ENCODE measurements around the gene MFSD11. TPM values are rescaled to one million over a fixed set of nuclear protein-coding genes. Genes with fewer than 3 reads are reported as not detected.
"Not testable (repeated sequence)": the region's sequence is repeated elsewhere in the genome, so short reads cannot be mapped to it uniquely, and the experiment has no call there.

MFSD11 gene
- polyA plus RNA-seq, 12 donors = 18.5 to 50.7 (median 38.0) TPM; not detected in 1

DNA sequence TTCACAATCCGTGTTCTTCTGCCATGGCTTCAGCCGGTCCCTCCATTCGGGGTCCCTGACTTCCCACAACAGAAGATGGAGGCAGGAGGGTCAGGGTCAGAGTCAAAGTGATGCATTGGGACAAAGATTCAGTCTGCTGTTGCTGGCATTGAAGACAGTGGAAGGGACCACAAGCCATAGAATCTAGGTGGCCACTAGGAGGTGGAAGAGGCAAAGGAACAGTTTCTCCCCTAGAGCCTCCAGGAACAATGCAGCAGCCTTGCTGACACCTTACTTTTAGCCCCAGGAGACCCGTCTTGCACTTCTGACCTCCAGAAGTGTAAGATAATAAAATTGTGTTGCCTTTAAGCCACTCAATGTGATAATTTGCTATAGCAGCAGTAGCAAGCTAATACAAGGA lies 55.9 kb downstream of the MFSD11 start:
- no peak for DNase-seq

DNA sequence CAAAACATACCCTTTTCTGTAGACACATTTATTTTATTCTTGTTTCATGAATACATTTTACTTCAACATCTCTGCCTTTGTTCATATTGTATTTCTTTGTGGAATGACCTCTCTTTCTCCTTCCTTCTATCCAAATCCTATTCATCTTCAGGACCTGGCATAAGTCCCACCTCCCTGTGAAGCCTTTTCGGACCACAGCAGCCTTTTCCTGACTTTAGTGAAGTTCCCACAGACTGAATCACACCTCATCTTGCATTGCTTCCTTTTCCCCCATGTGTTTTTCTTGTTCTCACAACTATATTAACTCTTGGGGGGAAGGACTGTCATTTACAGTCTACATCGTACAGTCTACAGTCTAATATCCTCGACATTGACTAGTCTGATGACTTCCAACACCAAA lies 58.2 kb downstream of the MFSD11 start:
- DNase-seq = no peak

DNA sequence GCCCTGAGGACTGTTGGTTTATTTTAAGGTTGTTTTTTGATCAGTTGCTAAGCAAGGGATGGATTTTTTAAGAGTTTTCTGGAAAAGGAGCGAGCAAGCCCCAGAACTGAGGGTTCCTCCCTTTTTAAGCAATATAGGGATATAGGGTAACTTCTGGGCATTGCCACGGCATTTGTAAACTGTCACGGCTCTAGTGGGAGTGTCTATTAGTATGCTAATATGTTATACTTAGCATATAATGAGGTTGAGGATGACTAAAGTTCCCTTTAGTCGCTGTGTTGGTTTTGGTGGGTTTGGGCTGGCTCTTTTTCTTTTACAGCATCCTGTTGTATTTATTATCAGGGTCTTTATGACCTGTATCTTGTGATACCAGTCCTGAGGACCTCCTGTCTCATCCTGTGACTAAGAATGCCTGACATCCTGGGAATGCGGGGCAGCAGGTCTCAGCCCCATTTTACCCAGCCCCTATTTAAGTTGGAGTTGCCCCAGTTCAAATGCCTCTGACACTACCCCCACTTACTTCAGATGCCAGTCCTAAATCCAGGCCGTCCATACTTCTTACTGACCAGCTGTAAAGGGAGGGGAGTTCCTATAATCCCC lies 59.4 kb downstream of the MFSD11 start:
- DNase-seq = no peak

DNA sequence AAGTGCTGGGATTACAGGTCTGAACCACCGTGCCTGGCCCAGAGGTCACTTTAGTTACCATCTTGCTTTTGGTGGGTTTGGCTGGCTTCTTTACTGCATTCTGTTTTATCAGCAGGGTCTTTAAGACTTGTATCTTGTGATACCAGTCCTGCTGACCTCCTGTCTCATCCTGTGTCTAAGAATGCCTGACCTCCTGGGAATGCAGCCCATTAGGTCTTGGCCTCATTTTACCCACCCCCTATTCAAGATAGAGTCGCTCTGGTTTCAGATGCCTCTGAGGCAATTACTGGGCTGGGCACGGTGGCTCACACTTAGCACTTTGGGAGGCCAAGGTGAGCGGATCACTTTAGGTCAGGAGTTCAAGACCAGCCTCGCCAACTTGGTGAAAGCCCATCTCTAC lies 63.8 kb downstream of the MFSD11 start:
- no peak for DNase-seq

DNA sequence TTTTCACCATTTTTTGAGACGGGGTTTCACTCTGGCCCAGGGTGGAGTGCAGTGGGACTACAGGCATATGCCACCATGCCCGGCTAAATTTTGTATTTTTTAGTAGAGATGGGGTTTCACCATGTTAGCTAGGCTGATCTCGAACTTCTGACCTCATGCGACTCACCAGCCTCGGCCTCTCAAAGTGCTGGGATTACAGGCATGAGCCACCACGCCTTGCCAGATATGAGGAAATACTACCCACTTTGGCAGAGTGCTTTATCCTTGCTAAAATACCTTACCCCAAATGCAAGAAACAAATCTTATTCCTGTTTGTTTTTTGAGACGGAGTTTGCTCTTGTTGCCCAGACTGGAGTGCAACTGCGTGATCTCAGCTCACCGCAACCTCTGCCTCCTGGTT lies 67.4 kb downstream of the MFSD11 start:
- no peak for DNase-seq

DNA sequence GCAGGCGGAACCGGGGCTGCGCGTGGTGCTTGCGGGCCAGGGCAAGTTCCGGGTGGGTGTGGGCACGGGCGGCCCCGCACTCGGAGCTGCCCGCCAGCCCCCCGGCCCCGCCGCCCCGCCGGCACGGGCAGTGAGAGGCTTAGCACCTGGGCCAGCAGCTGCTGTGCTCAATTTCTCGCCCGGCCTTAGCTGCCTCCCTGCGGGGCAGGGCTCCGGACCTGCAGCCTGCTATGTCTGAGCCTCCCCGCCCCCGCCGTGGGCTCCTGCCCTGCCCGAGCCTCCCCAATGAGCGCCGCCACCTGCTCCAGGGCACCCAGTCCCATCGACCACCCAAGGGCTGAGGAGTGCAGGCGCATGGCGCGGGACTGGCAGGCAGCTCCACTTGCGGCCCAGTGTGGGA lies 68.2 kb downstream of the MFSD11 start:
- DNase-seq = not testable (repeated sequence)

DNA sequence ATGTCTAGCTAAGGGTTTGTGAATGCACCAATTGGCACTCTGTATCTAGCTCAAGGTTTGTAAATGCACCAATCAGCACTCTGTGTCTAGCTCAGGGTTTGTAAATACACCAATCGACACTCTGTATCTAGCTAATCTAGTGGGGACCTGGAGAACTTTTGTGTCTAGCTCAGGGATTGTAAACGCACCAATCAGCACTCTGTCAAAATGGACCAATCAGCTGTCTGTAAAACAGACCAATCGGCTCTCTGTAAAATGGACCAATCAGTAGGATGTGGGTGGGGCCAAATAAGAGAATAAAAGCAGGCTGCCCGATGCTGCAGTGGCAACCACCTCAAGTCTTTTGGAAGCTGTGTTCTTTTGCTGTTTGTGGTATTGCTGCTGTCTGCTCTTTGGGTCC lies 68.8 kb downstream of the MFSD11 start:
- not testable (repeated sequence) for DNase-seq

- no peak for DNase-seq
Measured at GRCh38 chr17:76808326-76808725, 70.4 kb downstream of the MFSD11 start.

- no peak for DNase-seq
Measured at GRCh38 chr17:76810956-76811355, 73.0 kb downstream of the MFSD11 start.

DNA sequence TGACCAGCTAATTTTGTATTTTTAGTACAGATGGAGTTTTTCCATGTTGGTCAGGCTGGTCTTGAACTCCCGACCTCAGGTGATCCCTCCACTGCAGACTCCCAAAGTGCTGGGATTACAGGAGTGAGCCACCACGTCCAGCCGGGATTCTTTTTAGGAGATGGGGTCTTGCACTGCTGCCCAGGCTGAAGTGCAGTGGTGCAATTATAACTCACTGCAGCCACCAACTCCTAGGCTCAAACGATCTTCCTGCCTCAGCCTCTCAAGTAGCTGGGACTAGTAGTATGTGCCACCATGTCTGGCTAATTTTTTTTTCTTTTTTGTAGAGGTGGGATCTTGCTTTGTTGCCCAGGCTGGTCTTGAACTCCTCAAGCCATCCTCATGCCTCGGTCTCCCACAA lies 73.9 kb downstream of the MFSD11 start:
- no peak for DNase-seq

GRCh38 chr17:76812263-76812662 lies 74.3 kb downstream of the MFSD11 start:
- no peak for DNase-seq

DNA sequence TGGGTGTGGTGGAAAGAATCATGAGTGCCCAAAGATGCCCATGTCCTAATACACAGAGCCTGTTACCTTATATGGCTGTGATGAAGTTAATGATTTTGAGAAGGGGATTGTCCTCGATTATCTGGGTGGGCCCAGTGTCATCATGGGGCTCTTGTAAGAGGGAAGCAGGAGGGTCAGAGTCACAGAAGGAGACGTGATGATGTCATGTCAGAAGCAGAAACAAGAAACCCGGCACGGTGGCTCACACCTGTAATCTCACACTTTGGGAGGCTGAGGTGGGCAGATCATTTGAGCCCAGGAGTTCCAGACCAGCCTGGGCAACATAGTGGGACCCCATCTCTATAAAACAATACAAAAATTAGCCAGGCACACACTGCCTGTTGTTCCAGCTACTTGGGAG lies 75.0 kb downstream of the MFSD11 start:
- DNase-seq = no peak

- DNase-seq = not testable (repeated sequence)
Measured at GRCh38 chr17:76815907-76816589, 78.1 kb downstream of the MFSD11 start.

DNA sequence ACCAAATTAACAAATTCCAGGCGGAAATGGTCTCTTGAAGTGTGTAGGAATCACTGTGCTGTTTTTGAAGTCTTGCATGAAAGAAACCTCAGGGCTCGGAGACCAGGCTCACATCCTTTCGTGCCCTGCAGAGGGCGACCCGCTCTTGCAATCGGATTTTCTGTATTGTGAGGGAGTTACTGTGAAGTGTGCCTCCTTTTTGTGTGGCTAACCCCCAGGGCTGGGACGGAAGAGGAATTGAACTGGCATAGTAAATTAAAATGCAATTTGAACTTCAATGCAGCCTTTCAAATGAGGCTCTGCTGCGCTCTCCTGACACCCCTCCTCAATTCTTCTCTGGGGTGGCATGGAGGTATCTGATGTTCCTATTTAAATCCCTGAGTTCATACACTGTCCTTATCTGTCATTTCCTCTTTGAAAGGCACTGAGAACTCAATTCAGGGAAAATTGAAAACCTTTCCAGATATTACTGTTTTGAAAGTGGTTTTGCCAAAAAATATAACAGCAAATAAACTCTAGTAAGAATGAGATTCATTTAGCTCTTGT lies 78.7 kb downstream of the MFSD11 start:
- peak; percentile 25 for DNase-seq

DNA sequence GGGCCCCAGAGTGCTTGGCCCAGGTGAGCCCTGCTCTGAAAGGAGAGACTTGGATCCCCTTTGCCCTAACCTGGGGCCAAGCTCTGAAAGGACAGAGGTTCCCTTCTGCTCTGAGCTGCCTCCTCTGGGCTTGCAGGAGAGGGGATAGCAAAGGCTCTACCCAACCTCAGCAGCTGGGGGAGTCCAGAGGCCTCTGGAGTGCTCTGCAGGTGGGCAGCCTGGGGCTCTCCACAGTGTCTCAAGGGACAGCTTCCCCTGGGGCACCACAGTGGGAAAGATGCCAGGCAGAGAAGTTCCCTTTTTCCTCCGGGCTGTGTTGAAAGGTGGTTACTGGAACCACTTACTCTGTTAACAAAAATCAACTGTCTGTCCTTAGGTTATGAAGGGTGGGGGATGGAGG lies 82.1 kb downstream of the MFSD11 start:
- DNase-seq = no peak

- DNase-seq = no peak
Measured at GRCh38 chr17:76820561-76820960, 82.6 kb downstream of the MFSD11 start.

DNA sequence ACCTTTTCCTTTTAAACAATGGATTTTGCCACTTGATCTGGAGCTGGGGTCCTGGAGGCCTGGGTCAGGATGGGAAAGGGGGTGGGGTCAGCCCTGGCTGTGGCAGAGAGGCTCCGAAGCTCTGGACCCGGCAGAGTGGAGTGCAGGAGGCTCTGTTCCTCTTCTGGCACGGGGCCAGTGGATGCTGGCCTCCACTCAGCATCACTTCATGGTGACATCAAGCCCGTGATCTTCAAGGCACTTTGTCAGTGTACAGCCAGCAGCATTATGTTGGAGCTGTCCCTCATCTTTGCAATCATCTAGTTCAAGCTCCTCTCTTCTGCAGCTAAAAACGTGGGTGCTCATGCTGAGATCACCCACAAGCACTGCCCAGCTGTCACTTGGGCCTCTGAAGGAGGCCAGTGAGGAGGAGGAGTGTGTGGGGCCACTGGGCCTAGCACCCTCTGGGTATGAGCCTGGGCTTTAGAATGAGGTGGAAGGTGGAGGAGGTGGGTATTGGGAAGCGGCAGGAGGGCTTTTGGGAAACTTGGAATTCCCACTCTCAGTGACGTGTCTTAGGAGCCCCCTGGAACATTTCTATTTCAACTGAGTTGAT lies 84.4 kb downstream of the MFSD11 start:
- DNase-seq = no peak

GRCh38 chr17:76824093-76824492 lies 86.2 kb downstream of the MFSD11 start:
- no peak for DNase-seq

- DNase-seq = no peak
Measured at GRCh38 chr17:76826330-76827068, 88.6 kb downstream of the MFSD11 start.

DNA sequence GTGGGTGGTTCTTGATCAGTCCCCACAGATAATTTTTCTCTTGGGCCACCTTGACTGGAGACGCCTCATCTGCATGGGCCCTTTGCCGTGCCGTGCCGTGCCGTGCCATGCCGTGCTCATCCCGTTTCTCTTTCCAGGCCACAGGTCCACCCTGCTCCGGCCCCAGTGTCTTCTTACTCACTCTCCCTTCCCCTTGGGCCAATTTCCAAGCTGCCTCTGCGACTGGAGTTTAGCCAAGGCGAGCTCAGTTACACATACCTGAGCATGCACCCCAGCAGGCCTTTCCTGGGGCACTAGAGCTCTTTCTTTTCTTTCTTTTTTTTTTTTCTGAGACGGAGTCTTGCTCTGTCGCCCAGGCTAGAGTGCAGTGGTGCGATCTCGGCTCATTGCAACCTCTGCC lies 89.8 kb downstream of the MFSD11 start:
- no peak for DNase-seq

All from muscle of arm (tissue), 12 donors.